GM12878 (cell line): ENCODE data around the gene IMMP2L. TPM values are rescaled to one million over a fixed set of nuclear protein-coding genes. Genes with fewer than 3 reads are reported as not detected.

ENCODE experiments used
- ATAC-seq: fragments of 200-7000 bp; cut with Tn5 transposase; 3 replicates; pipeline ENCODE4 v1.9.1; 2020; ENCODE audit warnings: mild to moderate bottlenecking, moderate library complexity
- BruUV-seq: library from RNA; stranded (reverse); fragments of 400-500 nt; replicated peaks from 2 replicates; lab custom pipeline; 2021; lab: Mats Ljungman, UMichigan
- CTCF ChIA-PET: fragments of 300-600 bp; sonication (Branson Sonifier 250); formaldehyde crosslinking; extraction: SDS; loops from one replicate; lab custom pipeline; 2021; ENCODE audit warnings: inconsistent platforms; lab: Yijun Ruan, JAX
- POLR2A ChIA-PET: fragments of 350-600 bp; formaldehyde crosslinking; extraction: SDS; loops from one replicate; lab custom pipeline; 2021; ENCODE audit warnings: inconsistent platforms; lab: Charles Lee
- RAD21 ChIA-PET: fragments of 300-600 bp; sonication (Branson Sonifier 250); formaldehyde crosslinking; loops from one replicate; lab custom pipeline; 2023; ENCODE audit warnings: antibody characterized with exemption; ENCODE audit not compliant: unreplicated experiment; lab: Charles Lee
- SMC1A ChIA-PET: fragments of 300-600 bp; sonication (Branson Sonifier 250); formaldehyde crosslinking; loops from one replicate; lab custom pipeline; 2023; ENCODE audit not compliant: unreplicated experiment, uncharacterized antibody; lab: Charles Lee
- DNase-seq: peaks from one replicate; pipeline ENCODE4 v3.0.0-alpha.2; 2011; ENCODE audit warnings: low read depth, low spot score
- FAIRE-seq: peaks from 3 replicates; lab custom pipeline; 2011; peaks lifted over from hg19 to GRCh38; lab: Jason Lieb, UNC
- H2AFZ ChIP-seq: 2 replicates; pipeline ENCODE4 v1.6.0; 2011; ENCODE audit warnings: low read depth, low read length, control low read depth; ENCODE audit not compliant: control insufficient read depth
- H3K27ac ChIP-seq: 2 replicates; pipeline ENCODE4 v1.5.1; 2011; ENCODE audit warnings: control low read depth; ENCODE audit not compliant: control insufficient read depth, insufficient read depth
- H3K27me3 ChIP-seq, 2 experiments: replicated peaks in 1 of 2; 2 replicates each; pipeline versions ENCODE4 v1.6.0 to v1.6.1; 2011; ENCODE audit warnings: low read length in 1 of 2; ENCODE audit not compliant: control insufficient read depth in 2 of 2, insufficient read depth in 2 of 2
- H3K36me3 ChIP-seq, 2 experiments: 2 replicates each; pipeline ENCODE4 v1.5.1; 2011; ENCODE audit warnings: low read length in 1 of 2; ENCODE audit not compliant: control insufficient read depth in 2 of 2, insufficient read depth in 2 of 2
- H3K4me1 ChIP-seq: 2 replicates; pipeline ENCODE4 v1.6.1; 2011; ENCODE audit warnings: mild to moderate bottlenecking, low read length, moderate library complexity, mixed read lengths; ENCODE audit not compliant: control insufficient read depth, insufficient read depth
- H3K4me2 ChIP-seq: 2 replicates; pipeline ENCODE4 v1.6.0; 2011; ENCODE audit warnings: control low read depth; ENCODE audit not compliant: control insufficient read depth, insufficient read depth
- H3K4me3 ChIP-seq: fragments of 200-600 bp; sonication (generic); 2 replicates; pipeline ENCODE4 v1.5.1; 2016
- H3K79me2 ChIP-seq: 2 replicates; pipeline ENCODE4 v1.6.0; 2011; ENCODE audit warnings: low read length; ENCODE audit not compliant: control insufficient read depth, insufficient read depth
- H3K9ac ChIP-seq: 2 replicates; pipeline ENCODE4 v1.8.0; 2011; ENCODE audit warnings: low read length, control low read depth, mixed read lengths; ENCODE audit not compliant: control insufficient read depth, insufficient read depth
- H3K9me3 ChIP-seq: replicated peaks from 3 replicates; pipeline ENCODE4 v1.5.1; 2011; ENCODE audit warnings: mild to moderate bottlenecking, low read length; ENCODE audit not compliant: control insufficient read depth, insufficient read depth
- H4K20me1 ChIP-seq: 2 replicates; pipeline ENCODE4 v1.6.0; 2011; ENCODE audit not compliant: control insufficient read depth, insufficient read depth
- BRCA1 ChIP-seq: IDR thresholded peaks from 2 replicates; pipeline ENCODE4 v1.6.1; 2011; ENCODE audit warnings: low read depth, low read length, improper control_type of control experiment
- EED ChIP-seq: sonication (generic); IDR thresholded peaks from 2 replicates; pipeline ENCODE4 v1.6.1; 2016; ENCODE audit warnings: antibody characterized with exemption, low read depth
- ESRRA ChIP-seq: IDR thresholded peaks from 2 replicates; pipeline ENCODE4 v1.6.1; 2012; ENCODE audit warnings: mild to moderate bottlenecking, low read length, improper control_type of control experiment
- FOS ChIP-seq: IDR thresholded peaks from 3 replicates; pipeline ENCODE4 v1.6.1; 2011; ENCODE audit warnings: borderline replicate concordance; ENCODE audit not compliant: insufficient read length; ENCODE audit errors: extremely low read depth
- KDM1A ChIP-seq: fragments of 200-600 bp; sonication (generic); IDR thresholded peaks from 2 replicates; pipeline ENCODE4 v1.6.1; 2016; ENCODE audit warnings: borderline replicate concordance
- MEF2A ChIP-seq: IDR thresholded peaks from 2 replicates; pipeline ENCODE4 v1.6.1; 2011; ENCODE audit warnings: low read depth, mild to moderate bottlenecking, low read length, moderate library complexity; ENCODE audit not compliant: insufficient read depth
- MEF2B ChIP-seq: fragments of 450-650 bp; IDR thresholded peaks from 2 replicates; pipeline ENCODE4 v1.6.1; 2018; ENCODE audit warnings: mild to moderate bottlenecking, moderate library complexity; ENCODE audit not compliant: partially characterized antibody, poor library complexity, severe bottlenecking
- MXI1 ChIP-seq: fragments of 150-350 bp; IDR thresholded peaks from 2 replicates; pipeline ENCODE4 v1.6.1; 2011; ENCODE audit warnings: low read depth, mild to moderate bottlenecking, inconsistent platforms, low read length, improper control_type of control experiment
- RB1 ChIP-seq: fragments of 450-650 bp; formaldehyde crosslinking; IDR thresholded peaks from 2 replicates; pipeline ENCODE4 v1.6.1; 2017; ENCODE audit warnings: mild to moderate bottlenecking, borderline replicate concordance
- SMARCA5 ChIP-seq: fragments of 450-650 bp; IDR thresholded peaks from 2 replicates; pipeline ENCODE4 v1.6.1; 2017; ENCODE audit warnings: mild to moderate bottlenecking
- SRF ChIP-seq, 2 experiments: IDR thresholded peaks; 2 replicates each; pipeline ENCODE4 v1.6.1; 2011; ENCODE audit warnings: low read depth in 2 of 2, low read length in 2 of 2, mild to moderate bottlenecking in 1 of 2, moderate library complexity in 1 of 2
- TAF1 ChIP-seq: IDR thresholded peaks from 2 replicates; pipeline ENCODE4 v1.6.1; 2011; ENCODE audit warnings: mild to moderate bottlenecking, low read depth, low read length, borderline replicate concordance
- YBX1 ChIP-seq: fragments of 450-650 bp; IDR thresholded peaks from 2 replicates; pipeline ENCODE4 v1.6.1; 2016; ENCODE audit warnings: antibody characterized with exemption
- ZSCAN29 ChIP-seq: fragments of 450-650 bp; IDR thresholded peaks from 2 replicates; pipeline ENCODE4 v1.6.1; 2017; ENCODE audit warnings: mild to moderate bottlenecking, moderate library complexity
- WGBS: methylation state at CpG from one replicate; pipeline ENCODE4 v1.1.6; 2016; ENCODE audit warnings: low lambda C conversion rate; ENCODE audit not compliant: insufficient replicate concordance, insufficient coverage; ENCODE audit errors: missing lambda C conversion rate; 5-methylcytosine and 5-hydroxymethylcytosine counted together
- in situ Hi-C: fragments of 300-500 bp; cut with MboI; formaldehyde crosslinking; loops from 9 replicates; pipeline ENCODE4 v1.14.3; 2018; ENCODE audit warnings: mixed read lengths
- intact Hi-C: fragments of 100-400 bp; cut with micrococcal nuclease; formaldehyde crosslinking; loops from one replicate; pipeline ENCODE4 v1.14.2; 2022; ENCODE audit not compliant: unreplicated experiment
- polyA plus RNA-seq, 11 experiments: library from polyadenylated mRNA; depleted of rRNA in 4 of 11; unstranded in 6 of 11; stranded (reverse) in 5 of 11; fragments of >200 nt; fragmentation: Nextera tagmentation in 4 of 11; fragmentation: Illumina TruSeq in 1 of 11; extraction: Ambion mirVana in 4 of 11; extraction: Trizol in 1 of 11; gene quantifications; 1 replicate in 1 of 11; 2 replicates in 10 of 11; pipeline versions ENCODE4 v1.2.1 to v1.2.3, GENCODE V29; 2011 to 2016; ENCODE audit warnings: inconsistent platforms in 2 of 11, missing spikeins in 2 of 11, low read depth in 1 of 11
- total RNA-seq, 4 experiments: library from RNA; depleted of rRNA in 3 of 4; stranded (reverse); fragments of >200 nt in 3 of 4; fragmentation: Illumina TruSeq in 1 of 4; extraction: Trizol in 1 of 4; gene quantifications; 2 replicates each; pipeline versions ENCODE4 v1.2.1 to v1.2.3, GENCODE V29; 2013 to 2021
- TF ChIP-seq, protein P1 (sequence below): fragments of 450-650 bp; formaldehyde crosslinking; IDR thresholded peaks from 2 replicates; pipeline ENCODE4 v1.5.0; 2022; ENCODE audit warnings: mild to moderate bottlenecking, missing genetic modification characterization
- TF ChIP-seq, protein P2 (sequence below): fragments of 450-650 bp; IDR thresholded peaks from 2 replicates; pipeline ENCODE4 v1.6.1; 2014; ENCODE audit warnings: mild to moderate bottlenecking

The IMMP2L gene
- total and polyA plus RNA-seq, 10 of the 15 experiments (the other 5 are each of a cell fraction or from before 2014, with no cell fraction given), result 12.6 to 46.3 (median 19.6) TPM

DNA sequence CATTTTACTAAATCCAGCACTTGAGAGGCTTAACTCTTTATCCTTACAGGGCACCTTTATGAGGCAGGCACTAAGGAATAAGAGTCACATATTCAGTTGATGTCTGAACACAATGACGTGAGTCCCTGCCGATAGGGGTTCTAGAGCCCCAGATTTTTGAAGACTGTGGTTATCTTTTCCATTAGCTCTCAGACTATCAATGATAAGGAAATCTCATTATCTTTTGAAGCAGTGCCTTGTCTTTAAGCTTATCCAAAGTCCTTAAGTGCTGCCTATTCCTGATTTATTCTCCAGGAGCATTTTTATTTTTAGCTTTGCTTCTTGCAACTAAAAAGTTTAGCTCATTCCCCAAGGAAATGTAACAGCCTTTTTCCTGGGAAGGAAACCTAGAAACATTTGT, 915.5 kb downstream of the IMMP2L start:
- Histone ChIP-seq H3K27ac (no peak overlapping the region), H3K4me3 (no peak overlapping the region), H3K79me2 (no peaks in the 10 kb centered on the region), H3K9ac (no peak overlapping the region), H3K36me3 (no peaks in the 10 kb centered on the region), H2AFZ (no peak overlapping the region), H4K20me1 (no peaks in the 10 kb centered on the region), H3K4me2 (no peak overlapping the region), H3K4me1 (no peaks in the 10 kb centered on the region), H3K27me3 (no peaks in the 10 kb centered on the region), H3K9me3 (no peaks in the 10 kb centered on the region)
- 47% methylated on average over 2 of the region's 2 CpGs for WGBS
- BruUV-seq, result no TSS peak
- ChIA-PET RAD21 (no interaction called here), POLR2A (no interaction called here), SMC1A (no interaction called here), CTCF (interaction anchor here (0.7 kb wide), 1 partner anchor 23 kb away, joined by 4 read pairs; no protein-coding TSS in a partner anchor)
- FAIRE-seq, result no peak
- ATAC-seq, result no peak
- in situ Hi-C loops, result no loop called here
- DNase-seq, result no peak
- TF ChIP-seq MEF2B, result no peak
- TF ChIP-seq, protein P1, sequence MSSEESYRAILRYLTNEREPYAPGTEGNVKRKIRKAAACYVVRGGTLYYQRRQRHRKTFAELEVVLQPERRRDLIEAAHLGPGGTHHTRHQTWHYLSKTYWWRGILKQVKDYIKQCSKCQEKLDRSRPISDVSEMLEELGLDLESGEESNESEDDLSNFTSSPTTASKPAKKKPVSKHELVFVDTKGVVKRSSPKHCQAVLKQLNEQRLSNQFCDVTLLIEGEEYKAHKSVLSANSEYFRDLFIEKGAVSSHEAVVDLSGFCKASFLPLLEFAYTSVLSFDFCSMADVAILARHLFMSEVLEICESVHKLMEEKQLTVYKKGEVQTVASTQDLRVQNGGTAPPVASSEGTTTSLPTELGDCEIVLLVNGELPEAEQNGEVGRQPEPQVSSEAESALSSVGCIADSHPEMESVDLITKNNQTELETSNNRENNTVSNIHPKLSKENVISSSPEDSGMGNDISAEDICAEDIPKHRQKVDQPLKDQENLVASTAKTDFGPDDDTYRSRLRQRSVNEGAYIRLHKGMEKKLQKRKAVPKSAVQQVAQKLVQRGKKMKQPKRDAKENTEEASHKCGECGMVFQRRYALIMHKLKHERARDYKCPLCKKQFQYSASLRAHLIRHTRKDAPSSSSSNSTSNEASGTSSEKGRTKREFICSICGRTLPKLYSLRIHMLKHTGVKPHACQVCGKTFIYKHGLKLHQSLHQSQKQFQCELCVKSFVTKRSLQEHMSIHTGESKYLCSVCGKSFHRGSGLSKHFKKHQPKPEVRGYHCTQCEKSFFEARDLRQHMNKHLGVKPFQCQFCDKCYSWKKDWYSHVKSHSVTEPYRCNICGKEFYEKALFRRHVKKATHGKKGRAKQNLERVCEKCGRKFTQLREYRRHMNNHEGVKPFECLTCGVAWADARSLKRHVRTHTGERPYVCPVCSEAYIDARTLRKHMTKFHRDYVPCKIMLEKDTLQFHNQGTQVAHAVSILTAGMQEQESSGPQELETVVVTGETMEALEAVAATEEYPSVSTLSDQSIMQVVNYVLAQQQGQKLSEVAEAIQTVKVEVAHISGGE (CRISPR knock-in tag), result no peak
- no peak for TF ChIP-seq TAF1
- no peak for TF ChIP-seq SMARCA5
- no peak for TF ChIP-seq YBX1
- TF ChIP-seq FOS, result no peak
- TF ChIP-seq SRF (IDR thresholded peaks at IDR 0.05; ENCODE audit: low read depth in 2 of 2, low read length in 2 of 2), result no peak
- no peak for TF ChIP-seq ZSCAN29
- no peak for TF ChIP-seq MEF2A
- TF ChIP-seq ESRRA, result no peak
- TF ChIP-seq, protein P2, sequence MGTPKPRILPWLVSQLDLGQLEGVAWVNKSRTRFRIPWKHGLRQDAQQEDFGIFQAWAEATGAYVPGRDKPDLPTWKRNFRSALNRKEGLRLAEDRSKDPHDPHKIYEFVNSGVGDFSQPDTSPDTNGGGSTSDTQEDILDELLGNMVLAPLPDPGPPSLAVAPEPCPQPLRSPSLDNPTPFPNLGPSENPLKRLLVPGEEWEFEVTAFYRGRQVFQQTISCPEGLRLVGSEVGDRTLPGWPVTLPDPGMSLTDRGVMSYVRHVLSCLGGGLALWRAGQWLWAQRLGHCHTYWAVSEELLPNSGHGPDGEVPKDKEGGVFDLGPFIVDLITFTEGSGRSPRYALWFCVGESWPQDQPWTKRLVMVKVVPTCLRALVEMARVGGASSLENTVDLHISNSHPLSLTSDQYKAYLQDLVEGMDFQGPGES, result no peak
- TF ChIP-seq RB1, result no peak
- TF ChIP-seq BRCA1, result no peak
- no peak for TF ChIP-seq KDM1A
- TF ChIP-seq MXI1, result no peak
- TF ChIP-seq EED, result no peak
- intact Hi-C loops, result no loop called here
